ENCODE results near the gene KCNH2.

The KCNH2 gene

GRCh38 chr7:150973571-150974451 is 4.3 kb downstream of the KCNH2 start:
- peak; percentile 59 for DNase-seq

- DNase-seq = no peak
Observed at GRCh38 chr7:150972741-150973140, 5.4 kb downstream of the KCNH2 start.

GRCh38 chr7:150972023-150972468 is 6.1 kb downstream of the KCNH2 start:
- DNase-seq = no peak

- no peak for DNase-seq
Observed at GRCh38 chr7:150971242-150972022, 6.7 kb downstream of the KCNH2 start.

GRCh38 chr7:150970424-150970823 is 7.7 kb downstream of the KCNH2 start:
- no peak for DNase-seq

GRCh38 chr7:150969475-150969874 is 8.6 kb downstream of the KCNH2 start:
- DNase-seq = no peak

- DNase-seq = no peak
Observed at GRCh38 chr7:150968734-150969372, 9.3 kb downstream of the KCNH2 start.

GRCh38 chr7:150968056-150968733 is 9.9 kb downstream of the KCNH2 start:
- no peak for DNase-seq

GRCh38 chr7:150967349-150967748 is 10.8 kb downstream of the KCNH2 start:
- no peak for DNase-seq

- DNase-seq = no peak
Observed at GRCh38 chr7:150966002-150966401, 12.1 kb downstream of the KCNH2 start.

- DNase-seq = no peak
Observed at GRCh38 chr7:150965273-150965830, 12.8 kb downstream of the KCNH2 start.

- no peak for DNase-seq
Observed at GRCh38 chr7:150964593-150965111, 13.5 kb downstream of the KCNH2 start.

GRCh38 chr7:150963707-150964559 is 14.2 kb downstream of the KCNH2 start:
- DNase-seq = no peak

GRCh38 chr7:150962553-150963399 is 15.3 kb downstream of the KCNH2 start:
- no peak for DNase-seq

- DNase-seq = no peak
Observed at GRCh38 chr7:150962290-150962552, 15.9 kb downstream of the KCNH2 start.

GRCh38 chr7:150961510-150962289 is 16.4 kb downstream of the KCNH2 start:
- no peak for DNase-seq

GRCh38 chr7:150959739-150960734 is 18.1 kb downstream of the KCNH2 start:
- no peak for DNase-seq

- DNase-seq = no peak
Observed at GRCh38 chr7:150959081-150959480, 19.0 kb downstream of the KCNH2 start.
